Activated CD4-positive, alpha-beta T cell treated with anti-CD3 and anti-CD28 coated beads, Interleukin-2, amount 10 ng/mL, durations not matched to agents 24 days and 14 days (primary cell): ENCODE results near the gene HNRNPLL. TPM values are rescaled to one million over a fixed set of nuclear protein-coding genes. Genes with fewer than 3 reads are reported as not detected.
"Not testable (repeated sequence)": the region's sequence is repeated elsewhere in the genome, so short reads cannot be mapped to it uniquely, and the experiment has no call there.

ENCODE experiments used
- DNase-seq: peaks from one replicate; pipeline ENCODE4 v3.0.0; 2022
- H3K27ac Mint-ChIP-seq: one replicate; pipeline ENCODE4 v1.8.0; 2022; ENCODE audit warnings: mild to moderate bottlenecking, mixed read lengths
- H3K27me3 Mint-ChIP-seq: one replicate; pipeline ENCODE4 v1.8.0; 2022; ENCODE audit warnings: mixed read lengths
- H3K36me3 Mint-ChIP-seq: one replicate; pipeline ENCODE4 v1.8.0; 2022; ENCODE audit warnings: low read depth, mild to moderate bottlenecking, mixed read lengths
- H3K4me1 Mint-ChIP-seq: one replicate; pipeline ENCODE4 v1.8.0; 2021; ENCODE audit warnings: mixed read lengths
- H3K4me3 Mint-ChIP-seq: one replicate; pipeline ENCODE4 v1.8.0; 2022; ENCODE audit warnings: mild to moderate bottlenecking, moderate library complexity, mixed read lengths
- H3K9me3 Mint-ChIP-seq: one replicate; pipeline ENCODE4 v1.8.0; 2021; ENCODE audit warnings: mixed read lengths
- intact Hi-C: fragments of 100-400 bp; cut with micrococcal nuclease; formaldehyde crosslinking; loops from one replicate; pipeline ENCODE4 v1.15.1; 2023
- total RNA-seq: library from RNA; stranded (reverse); gene quantifications from 2 replicates; pipeline ENCODE4 v1.2.3, GENCODE V29; 2022

The HNRNPLL gene
- total RNA-seq, 1 donor from 2014 or later: 80.3 TPM

DNA sequence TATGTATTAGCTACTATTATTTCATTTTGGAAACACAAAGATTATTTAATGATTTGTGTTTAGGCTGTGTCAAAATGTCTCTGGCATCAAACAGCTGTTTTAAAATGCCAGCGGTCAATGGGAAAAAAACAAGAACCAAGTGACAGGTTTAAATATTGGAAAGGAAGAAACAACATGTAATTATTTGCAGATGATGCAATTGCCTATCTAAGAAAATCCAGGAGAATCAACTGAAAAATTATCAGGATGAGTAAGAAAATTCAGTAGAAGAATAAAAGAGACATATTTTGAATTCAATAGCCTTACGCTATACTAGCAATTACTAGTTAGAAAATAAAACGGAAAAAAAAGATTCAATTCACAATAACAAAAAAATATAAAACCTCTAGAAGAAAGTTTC lies 51.6 kb downstream of the HNRNPLL start:
- peaks cover 15% of the 10 kb centered on the region for H3K4me1 Mint-ChIP-seq
- DNase-seq: no peak
- no peak overlapping the region for H3K4me3 Mint-ChIP-seq
- H3K27ac Mint-ChIP-seq: no peak overlapping the region
- H3K27me3 Mint-ChIP-seq: no peaks in the 10 kb centered on the region
- H3K36me3 Mint-ChIP-seq: peaks cover 15% of the 10 kb centered on the region
- H3K9me3 Mint-ChIP-seq: no peaks in the 10 kb centered on the region
- intact Hi-C loops: no loop called here

DNA sequence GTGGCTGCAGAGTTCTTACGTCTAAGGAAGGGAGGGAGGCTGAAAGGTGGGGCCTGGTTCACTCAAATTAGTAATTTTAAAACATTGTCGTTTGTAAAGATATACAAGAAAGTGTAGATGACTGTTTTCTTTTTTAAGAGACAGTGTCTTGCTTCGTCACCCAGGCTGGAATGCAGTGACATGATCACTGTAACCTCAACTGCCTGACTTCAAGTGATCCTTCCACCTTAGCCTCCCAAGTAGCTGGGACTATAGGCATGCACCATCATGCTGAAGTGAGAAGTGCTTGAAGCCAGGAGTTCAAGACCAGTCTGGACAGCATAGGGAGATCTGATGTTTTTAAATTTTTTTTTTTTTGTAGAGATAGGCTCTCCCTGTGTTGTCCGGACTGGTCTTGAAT lies 52.9 kb downstream of the HNRNPLL start:
- intact Hi-C loops: no loop called here
- Mint-ChIP-seq H3K4me1 (peaks cover 15% of the 10 kb centered on the region), H3K9me3 (no peaks in the 10 kb centered on the region), H3K27ac (no peak overlapping the region), H3K27me3 (no peaks in the 10 kb centered on the region), H3K36me3 (peaks cover 12% of the 10 kb centered on the region), H3K4me3 (no peak overlapping the region)
- DNase-seq: no peak

- DNase-seq: no peak
- Mint-ChIP-seq H3K27me3 (no peaks in the 10 kb centered on the region), H3K4me3 (no peak overlapping the region), H3K4me1 (peaks cover 15% of the 10 kb centered on the region), H3K9me3 (no peaks in the 10 kb centered on the region), H3K36me3 (peaks cover 10% of the 10 kb centered on the region), H3K27ac (no peak overlapping the region)
- intact Hi-C loops: no loop called here
These were observed 53.5 kb downstream of the HNRNPLL start for GRCh38 chr2:38549071-38549704.

DNA sequence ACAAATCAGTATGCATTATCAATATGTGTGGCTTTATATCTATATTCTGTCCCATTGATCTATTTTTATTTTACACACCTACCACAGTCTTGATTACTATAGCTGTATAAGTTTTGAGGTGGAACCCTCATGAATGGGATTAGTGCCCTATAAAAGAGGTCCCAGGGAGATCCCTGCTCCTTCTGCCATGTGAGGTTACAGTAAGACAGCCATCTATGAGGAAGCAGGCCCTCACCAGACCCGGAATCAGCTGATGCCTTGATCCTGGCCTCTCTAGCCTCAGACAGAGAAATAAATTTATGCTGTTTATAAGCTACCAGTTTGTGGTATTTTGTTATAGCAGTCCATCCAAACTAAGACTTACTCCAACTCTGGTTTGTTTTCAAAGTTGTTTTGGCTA lies 54.9 kb downstream of the HNRNPLL start:
- DNase-seq: no peak
- H3K27me3 Mint-ChIP-seq: no peaks in the 10 kb centered on the region
- H3K9me3 Mint-ChIP-seq: no peaks in the 10 kb centered on the region
- H3K36me3 Mint-ChIP-seq: peaks cover 10% of the 10 kb centered on the region
- intact Hi-C loops: no loop called here
- peaks cover 18% of the 10 kb centered on the region for H3K4me1 Mint-ChIP-seq
- no peak overlapping the region for H3K27ac Mint-ChIP-seq
- H3K4me3 Mint-ChIP-seq: no peak overlapping the region

DNA sequence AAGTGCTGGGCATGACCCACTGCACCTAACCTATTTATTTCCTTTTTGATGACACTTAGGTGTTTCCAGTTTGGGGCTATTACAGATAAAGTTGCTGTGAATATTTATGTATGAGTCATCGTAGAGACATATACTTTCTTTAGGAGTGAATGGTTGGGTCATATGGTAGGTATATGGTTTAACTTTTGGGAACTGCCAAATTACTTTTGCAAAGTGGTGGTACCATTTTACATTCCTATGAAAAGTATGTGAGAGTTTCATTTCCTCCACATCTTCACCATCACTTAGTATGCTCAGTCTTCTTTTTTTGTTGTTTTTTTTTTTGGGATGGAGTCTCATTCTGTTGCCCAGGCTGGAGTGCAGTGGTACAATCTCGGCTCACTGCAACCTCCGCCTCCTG lies 56.1 kb downstream of the HNRNPLL start:
- intact Hi-C loops: no loop called here
- no peak for DNase-seq
- no peak overlapping the region for H3K27ac Mint-ChIP-seq
- H3K9me3 Mint-ChIP-seq: no peaks in the 10 kb centered on the region
- no peaks in the 10 kb centered on the region for H3K27me3 Mint-ChIP-seq
- H3K4me3 Mint-ChIP-seq: no peak overlapping the region
- H3K4me1 Mint-ChIP-seq: peaks cover 20% of the 10 kb centered on the region
- peaks cover 7% of the 10 kb centered on the region for H3K36me3 Mint-ChIP-seq

DNA sequence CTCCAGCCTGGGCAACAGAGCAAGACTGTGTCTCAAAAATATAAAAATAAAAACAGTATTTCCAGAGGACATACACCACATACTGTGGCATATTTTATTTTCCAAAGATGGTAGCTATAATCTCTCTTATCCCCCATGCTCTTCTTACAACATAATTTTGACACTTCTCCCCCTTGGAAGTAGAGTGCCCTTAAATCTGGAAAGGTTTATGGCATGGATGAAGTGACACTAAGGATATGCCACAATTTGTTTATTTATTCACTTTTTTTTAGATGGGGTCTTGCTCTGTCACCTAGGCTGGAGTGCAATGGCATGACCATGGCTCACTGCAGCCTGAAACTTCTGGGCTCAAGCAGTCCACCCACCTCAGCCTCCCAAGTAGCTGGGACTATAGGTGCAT lies 56.7 kb downstream of the HNRNPLL start:
- Mint-ChIP-seq H3K4me1 (peaks cover 19% of the 10 kb centered on the region), H3K27me3 (peaks cover 3% of the 10 kb centered on the region), H3K36me3 (peaks cover 4% of the 10 kb centered on the region), H3K27ac (no peak overlapping the region), H3K4me3 (no peak overlapping the region), H3K9me3 (no peaks in the 10 kb centered on the region)
- DNase-seq: no peak
- intact Hi-C loops: no loop called here

DNA sequence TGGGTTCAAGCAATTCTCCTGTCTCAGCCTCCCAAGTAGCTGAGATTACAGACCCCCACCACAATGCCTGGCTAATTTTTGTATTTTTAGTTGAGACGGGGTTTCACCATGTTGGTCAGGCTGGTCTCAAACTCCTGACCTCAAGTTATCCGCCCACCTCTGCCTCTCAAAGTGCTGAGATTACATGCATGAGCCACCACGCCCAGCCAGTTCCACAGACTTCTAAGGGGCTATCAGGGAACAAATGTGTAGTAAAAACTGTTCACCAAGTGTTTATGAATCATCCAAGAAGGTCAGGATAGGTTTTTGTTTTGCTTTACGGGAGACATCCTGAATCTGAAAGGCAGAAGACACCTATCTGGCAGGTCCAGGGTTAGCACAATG lies 60.5 kb downstream of the HNRNPLL start:
- H3K27me3 Mint-ChIP-seq: peaks cover 24% of the 10 kb centered on the region
- H3K9me3 Mint-ChIP-seq, H3K27ac Mint-ChIP-seq, DNase-seq, H3K36me3 Mint-ChIP-seq: not testable (repeated sequence)
- H3K4me1 Mint-ChIP-seq: peaks cover 18% of the 10 kb centered on the region
- H3K4me3 Mint-ChIP-seq: peak overlapping the region; percentile 35
- intact Hi-C loops: loop anchor here (2.0 to 5.0 kb wide), 2 partner anchors 40 to 125 kb away; partner anchors contain the start of gene GALM

GRCh38 chr2:38540580-38541286 lies 62.0 kb downstream of the HNRNPLL start:
- Mint-ChIP-seq H3K27me3 (peaks cover 24% of the 10 kb centered on the region), H3K27ac (no peak overlapping the region), H3K9me3 (no peaks in the 10 kb centered on the region), H3K4me1 (peaks cover 14% of the 10 kb centered on the region), H3K4me3 (no peak overlapping the region), H3K36me3 (no peaks in the 10 kb centered on the region)
- intact Hi-C loops: loop anchor here (5.0 kb wide), 1 partner anchor 42 kb away; no protein-coding TSS in a partner anchor
- no peak for DNase-seq

GRCh38 chr2:38539086-38539485 lies 63.6 kb downstream of the HNRNPLL start:
- no peaks in the 10 kb centered on the region for H3K36me3 Mint-ChIP-seq
- H3K4me1 Mint-ChIP-seq: peaks cover 15% of the 10 kb centered on the region
- no peaks in the 10 kb centered on the region for H3K9me3 Mint-ChIP-seq
- DNase-seq: no peak
- H3K27ac Mint-ChIP-seq: no peak overlapping the region
- no peak overlapping the region for H3K4me3 Mint-ChIP-seq
- intact Hi-C loops: loop anchor here (5.0 to 10.0 kb wide), 2 partner anchors 186 to 298 kb away; no protein-coding TSS in a partner anchor
- H3K27me3 Mint-ChIP-seq: peaks cover 31% of the 10 kb centered on the region

DNA sequence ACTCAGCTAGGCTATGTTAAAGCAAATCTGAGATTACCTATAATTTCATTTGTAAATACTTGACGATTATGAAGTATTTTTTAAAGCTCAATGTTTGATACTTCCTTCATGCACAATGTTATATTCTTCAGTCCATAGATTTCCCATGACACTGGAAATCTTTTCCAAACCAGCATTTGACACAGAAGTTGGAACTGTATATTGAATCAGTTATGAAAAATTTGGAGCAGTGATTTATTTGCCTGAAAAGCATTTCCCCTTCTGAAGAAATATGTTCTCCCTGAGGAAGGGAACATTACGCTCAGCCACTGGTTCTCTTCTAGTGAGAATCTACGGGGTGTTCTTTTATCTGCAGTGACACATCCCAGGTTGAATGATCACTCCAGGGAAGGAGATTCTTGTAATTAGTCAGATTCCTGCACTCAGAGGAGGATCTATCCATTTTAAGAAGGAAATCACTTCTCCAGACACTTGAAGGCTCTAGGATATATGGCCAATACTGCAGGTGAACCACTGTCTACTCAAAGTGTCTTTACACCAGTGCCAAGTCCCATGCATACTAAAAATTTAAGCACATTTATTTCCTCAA lies 64.7 kb downstream of the HNRNPLL start:
- H3K9me3 Mint-ChIP-seq: no peaks in the 10 kb centered on the region
- no peaks in the 10 kb centered on the region for H3K36me3 Mint-ChIP-seq
- no peak overlapping the region for H3K4me3 Mint-ChIP-seq
- intact Hi-C loops: loop anchor here (2.0 to 10.0 kb wide), 3 partner anchors 187 to 299 kb away; no protein-coding TSS in a partner anchor
- H3K27me3 Mint-ChIP-seq: peaks cover 36% of the 10 kb centered on the region
- DNase-seq: no peak
- peaks cover 15% of the 10 kb centered on the region for H3K4me1 Mint-ChIP-seq
- no peak overlapping the region for H3K27ac Mint-ChIP-seq

- not testable (repeated sequence) for DNase-seq, H3K9me3 Mint-ChIP-seq, H3K27ac Mint-ChIP-seq, H3K36me3 Mint-ChIP-seq, H3K4me3 Mint-ChIP-seq, H3K4me1 Mint-ChIP-seq
- H3K27me3 Mint-ChIP-seq: peaks cover 41% of the 10 kb centered on the region
- intact Hi-C loops: loop anchor here (2.0 to 10.0 kb wide), 3 partner anchors 188 to 300 kb away; no protein-coding TSS in a partner anchor
These were observed 65.4 kb downstream of the HNRNPLL start for GRCh38 chr2:38537296-38537695.

DNA sequence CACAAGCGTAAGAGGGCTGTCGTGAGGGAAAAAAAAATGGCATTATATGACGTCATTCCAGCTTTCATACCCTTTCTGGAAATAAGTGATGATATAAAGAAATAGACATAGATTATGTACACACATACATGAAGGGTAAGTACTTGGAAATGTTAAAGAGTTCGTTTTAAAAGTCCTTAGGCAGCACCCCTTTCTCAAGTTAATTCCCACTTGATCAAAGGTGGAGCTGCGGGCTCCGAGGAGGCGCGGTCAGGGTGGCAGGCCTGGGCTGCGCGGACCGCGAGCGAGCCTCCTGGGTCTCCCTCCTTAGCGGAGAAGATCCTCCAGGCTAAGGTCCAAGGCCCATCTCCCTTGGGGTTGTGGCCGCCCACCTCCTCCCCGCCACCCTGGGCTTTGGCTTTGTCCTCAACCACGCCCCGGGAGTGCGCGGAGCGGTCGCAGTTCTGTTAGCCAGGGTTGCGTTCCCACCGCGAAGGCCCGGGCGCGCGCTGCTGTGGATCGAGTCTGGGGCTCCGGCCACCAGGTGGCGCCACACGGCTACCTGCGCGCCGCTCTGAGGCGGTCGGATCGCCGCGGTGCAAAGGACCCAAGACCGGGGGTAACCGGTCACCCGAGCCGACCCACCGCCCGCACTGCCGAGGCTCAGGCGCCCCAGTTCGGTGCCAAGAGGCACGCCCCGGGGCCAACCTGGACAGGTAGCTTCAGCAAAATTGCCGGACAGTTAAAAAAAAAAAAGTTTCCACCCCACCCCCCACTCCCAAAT lies 66.8 kb downstream of the HNRNPLL start:
- DNase-seq: peak; percentile 95
- H3K9me3 Mint-ChIP-seq: no peaks in the 10 kb centered on the region
- peaks cover 38% of the 10 kb centered on the region for H3K27me3 Mint-ChIP-seq
- H3K36me3 Mint-ChIP-seq: no peaks in the 10 kb centered on the region
- peak overlapping the region; percentile 71 for H3K4me3 Mint-ChIP-seq
- intact Hi-C loops: loop anchor here (2.0 to 10.0 kb wide), 3 partner anchors 189 to 301 kb away; no protein-coding TSS in a partner anchor
- peaks cover 2% of the 10 kb centered on the region for H3K4me1 Mint-ChIP-seq
- H3K27ac Mint-ChIP-seq: no peak overlapping the region

DNA sequence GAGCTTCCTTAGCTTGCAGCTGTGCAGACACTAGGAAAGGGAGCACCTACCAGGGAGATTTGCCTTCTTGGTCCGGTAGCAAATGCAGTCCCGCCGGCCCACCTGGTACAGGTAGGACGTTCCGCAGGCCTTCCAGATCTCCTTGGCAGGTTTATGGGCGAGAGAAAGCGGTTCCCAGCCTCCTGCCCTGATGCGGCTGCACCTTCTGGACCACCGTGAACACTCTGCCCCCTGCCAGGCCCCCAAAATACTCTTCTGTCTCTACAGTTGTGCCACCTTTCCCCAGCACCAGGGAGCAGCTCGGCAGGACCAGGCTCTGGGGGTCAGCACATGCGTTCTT lies 67.4 kb downstream of the HNRNPLL start:
- H3K9me3 Mint-ChIP-seq: no peaks in the 10 kb centered on the region
- H3K4me3 Mint-ChIP-seq: peak overlapping the region; percentile 71
- H3K36me3 Mint-ChIP-seq: no peaks in the 10 kb centered on the region
- no peak for DNase-seq
- intact Hi-C loops: loop anchor here (5.0 to 10.0 kb wide), 2 partner anchors 189 to 302 kb away; no protein-coding TSS in a partner anchor
- H3K27me3 Mint-ChIP-seq: peaks cover 40% of the 10 kb centered on the region
- peaks cover 2% of the 10 kb centered on the region for H3K4me1 Mint-ChIP-seq
- no peak overlapping the region for H3K27ac Mint-ChIP-seq
